Measurements from ENCODE around the gene ONECUT3.

The ONECUT3 gene

GRCh38 chr19:1707240-1707639 lies 46.1 kb upstream of the ONECUT3 start:
- DNase-seq, result no peak
- Histone ChIP-seq H3K36me3 (replicated peaks; ENCODE audit: insufficient read depth, low read length) (no peaks in the 10 kb centered on the region), H3K9ac (ENCODE audit: low read length) (no peak overlapping the region), H3K27ac (ENCODE audit: low read length) (no peak overlapping the region), H3K79me2 (ENCODE audit: low read length) (no peaks in the 10 kb centered on the region), H2AFZ (ENCODE audit: low read length) (no peak overlapping the region), H3F3A (ENCODE audit: insufficient read depth, low read length) (no peaks in the 10 kb centered on the region), H3K9me3 (replicated peaks; ENCODE audit: insufficient read depth, low read length) (no peaks in the 10 kb centered on the region), H3K9me2 (replicated peaks; ENCODE audit: insufficient read depth, low read length) (no peaks in the 10 kb centered on the region), H4K20me1 (ENCODE audit: insufficient read depth, low read length) (no peaks in the 10 kb centered on the region), H3K4me2 (ENCODE audit: low read depth, low read length) (no peak overlapping the region), H3K27me3 (replicated peaks; ENCODE audit: insufficient read depth, low read length) (peaks cover 86% of the 10 kb centered on the region), H3K4me1 (ENCODE audit: low read length) (no peaks in the 10 kb centered on the region), H3K4me3 (ENCODE audit: low read length) (no peak overlapping the region)
- TF ChIP-seq EZH2phosphoT487 (IDR thresholded peaks at IDR 0.05; ENCODE audit: low read length) (no peak), CTCF (IDR thresholded peaks at IDR 0.05; ENCODE audit: low read length) (no peak)

DNA sequence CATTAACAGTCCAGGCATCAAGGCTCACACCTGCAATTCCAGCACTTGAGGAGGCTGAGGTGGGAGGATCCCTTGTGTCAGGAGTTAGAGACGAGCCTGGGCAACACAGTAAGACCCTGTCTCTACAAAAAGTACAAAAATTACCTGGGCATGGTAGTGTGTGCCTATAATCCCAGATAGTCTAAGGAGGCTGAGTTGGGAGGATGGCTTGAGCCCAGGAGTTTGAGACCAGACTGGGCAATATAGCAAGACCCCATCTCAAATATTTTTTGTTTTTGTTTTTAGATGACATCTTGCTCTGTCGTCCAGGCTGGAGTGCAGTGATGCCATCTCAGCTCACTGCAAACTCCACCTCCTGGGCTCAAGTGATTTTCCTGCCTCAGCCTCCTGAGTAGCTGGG lies 40.1 kb upstream of the ONECUT3 start:
- Histone ChIP-seq H3K9me3 (replicated peaks; ENCODE audit: insufficient read depth, low read length) (no peaks in the 10 kb centered on the region), H3K9ac (ENCODE audit: low read length) (no peak overlapping the region), H2AFZ (ENCODE audit: low read length) (no peak overlapping the region), H3K9me2 (replicated peaks; ENCODE audit: insufficient read depth, low read length) (no peaks in the 10 kb centered on the region), H3K4me3 (ENCODE audit: low read length) (no peak overlapping the region), H4K20me1 (ENCODE audit: insufficient read depth, low read length) (no peaks in the 10 kb centered on the region), H3K4me1 (ENCODE audit: low read length) (no peaks in the 10 kb centered on the region), H3K27me3 (replicated peaks; ENCODE audit: insufficient read depth, low read length) (peaks cover 90% of the 10 kb centered on the region), H3K27ac (ENCODE audit: low read length) (no peak overlapping the region), H3K4me2 (ENCODE audit: low read depth, low read length) (no peak overlapping the region), H3K36me3 (replicated peaks; ENCODE audit: insufficient read depth, low read length) (no peaks in the 10 kb centered on the region), H3K79me2 (ENCODE audit: low read length) (no peaks in the 10 kb centered on the region), H3F3A (ENCODE audit: insufficient read depth, low read length) (no peaks in the 10 kb centered on the region)
- no peak for DNase-seq
- no peak for TF ChIP-seq EZH2phosphoT487 (IDR thresholded peaks at IDR 0.05; ENCODE audit: low read length)
- TF ChIP-seq CTCF (IDR thresholded peaks at IDR 0.05; ENCODE audit: low read length), result no peak
- no peak for TF ChIP-seq EZH2 (optimal IDR thresholded peaks at IDR 0.05; ENCODE audit: low read depth, low read length)

GRCh38 chr19:1715540-1715939 lies 37.8 kb upstream of the ONECUT3 start:
- Histone ChIP-seq H4K20me1 (ENCODE audit: insufficient read depth, low read length) (no peaks in the 10 kb centered on the region), H3F3A (ENCODE audit: insufficient read depth, low read length) (no peaks in the 10 kb centered on the region), H3K27ac (ENCODE audit: low read length) (no peak overlapping the region), H3K79me2 (ENCODE audit: low read length) (no peaks in the 10 kb centered on the region), H3K4me2 (ENCODE audit: low read depth, low read length) (no peak overlapping the region), H3K9ac (ENCODE audit: low read length) (no peak overlapping the region), H2AFZ (ENCODE audit: low read length) (no peak overlapping the region), H3K9me2 (replicated peaks; ENCODE audit: insufficient read depth, low read length) (no peaks in the 10 kb centered on the region), H3K36me3 (replicated peaks; ENCODE audit: insufficient read depth, low read length) (no peaks in the 10 kb centered on the region), H3K9me3 (replicated peaks; ENCODE audit: insufficient read depth, low read length) (no peaks in the 10 kb centered on the region), H3K4me1 (ENCODE audit: low read length) (no peaks in the 10 kb centered on the region), H3K27me3 (replicated peaks; ENCODE audit: insufficient read depth, low read length) (peaks cover 83% of the 10 kb centered on the region), H3K4me3 (ENCODE audit: low read length) (no peak overlapping the region)
- TF ChIP-seq EZH2 (optimal IDR thresholded peaks at IDR 0.05; ENCODE audit: low read depth, low read length), result no peak
- DNase-seq, result no peak

- H3K27me3 ChIP-seq (replicated peaks; ENCODE audit: insufficient read depth, low read length), result peaks cover 84% of the 10 kb centered on the region
- H3K4me1 ChIP-seq (ENCODE audit: low read length), result no peaks in the 10 kb centered on the region
- no peaks in the 10 kb centered on the region for H3K9me3 ChIP-seq (replicated peaks; ENCODE audit: insufficient read depth, low read length)
- no peaks in the 10 kb centered on the region for H3K9me2 ChIP-seq (replicated peaks; ENCODE audit: insufficient read depth, low read length)
- H3K36me3 ChIP-seq (replicated peaks; ENCODE audit: insufficient read depth, low read length), result no peaks in the 10 kb centered on the region
- no peak overlapping the region for H3K27ac ChIP-seq (ENCODE audit: low read length)
- H3K79me2 ChIP-seq (ENCODE audit: low read length), result no peaks in the 10 kb centered on the region
- H3K4me3 ChIP-seq (ENCODE audit: low read length), result no peak overlapping the region
- no peak overlapping the region for H3K4me2 ChIP-seq (ENCODE audit: low read depth, low read length)
- no peak overlapping the region for H3K9ac ChIP-seq (ENCODE audit: low read length)
- DNase-seq, result no peak
- no peaks in the 10 kb centered on the region for H4K20me1 ChIP-seq (ENCODE audit: insufficient read depth, low read length)
- no peak overlapping the region for H2AFZ ChIP-seq (ENCODE audit: low read length)
- H3F3A ChIP-seq (ENCODE audit: insufficient read depth, low read length), result no peaks in the 10 kb centered on the region
- TF ChIP-seq EZH2 (optimal IDR thresholded peaks at IDR 0.05; ENCODE audit: low read depth, low read length) (no peak), CTCF (IDR thresholded peaks at IDR 0.05; ENCODE audit: low read length) (no peak), EZH2phosphoT487 (IDR thresholded peaks at IDR 0.05; ENCODE audit: low read length) (no peak)
Observed at GRCh38 chr19:1717200-1717969, 35.9 kb upstream of the ONECUT3 start.
